Endothelial cell of umbilical vein (primary cell): ENCODE data around the gene ARID1B. TPM values are rescaled to one million over a fixed set of nuclear protein-coding genes. Genes with fewer than 3 reads are reported as not detected.

Experiments
- BruUV-seq: library from RNA; stranded (reverse); fragments of 400-500 nt; replicated peaks from 2 replicates; lab custom pipeline; 2021; lab: Mats Ljungman, UMichigan
- CTCF ChIA-PET: fragments of 300-600, 350-600 bp; sonication (Branson Sonifier 250); formaldehyde crosslinking; loops from one replicate; lab custom pipeline; 2021; ENCODE audit warnings: antibody characterized with exemption, inconsistent platforms; lab: Charles Lee
- POLR2A ChIA-PET: fragments of 300-600, 350-600 bp; sonication (Branson Sonifier 250); formaldehyde crosslinking; loops from one replicate; lab custom pipeline; 2021; ENCODE audit warnings: antibody characterized with exemption, inconsistent platforms; lab: Charles Lee
- DNase-seq: peaks from one replicate; pipeline ENCODE4 v3.0.0-alpha.2; 2011; ENCODE audit warnings: low read depth, low spot score
- FAIRE-seq: peaks from 2 replicates; lab custom pipeline; 2011; peaks lifted over from hg19 to GRCh38; lab: Jason Lieb, UNC
- H2AFZ ChIP-seq: 2 replicates; pipeline ENCODE4 v1.6.0; 2012; ENCODE audit warnings: low read depth, low read length, control low read depth, inconsistent platforms
- H3K27ac ChIP-seq: 2 replicates; pipeline ENCODE4 v1.5.1; 2011; ENCODE audit warnings: low read depth, mild to moderate bottlenecking, control low read depth, low read length, moderate library complexity; ENCODE audit not compliant: insufficient read depth
- H3K27me3 ChIP-seq, 2 experiments: 2 replicates each; pipeline versions ENCODE4 v1.6.0 to v1.6.1; 2011; ENCODE audit warnings: low read length in 2 of 2, mixed read lengths in 1 of 2; ENCODE audit not compliant: control insufficient read depth in 2 of 2, insufficient read depth in 2 of 2
- H3K36me3 ChIP-seq, 2 experiments: 2 replicates in 1 of 2; 3 replicates in 1 of 2; pipeline ENCODE4 v1.5.1; 2011; ENCODE audit warnings: low read length in 2 of 2, mild to moderate bottlenecking in 1 of 2, moderate library complexity in 1 of 2; ENCODE audit not compliant: control insufficient read depth in 2 of 2, insufficient read depth in 2 of 2; ENCODE audit errors: extremely low read depth in 1 of 2
- H3K4me1 ChIP-seq: 3 replicates; pipeline ENCODE4 v1.5.1; 2011; ENCODE audit warnings: mild to moderate bottlenecking, low read length; ENCODE audit not compliant: control insufficient read depth, insufficient read depth; ENCODE audit errors: extremely low read depth
- H3K4me2 ChIP-seq: 2 replicates; pipeline ENCODE4 v1.6.1; 2011; ENCODE audit warnings: low read length, control low read depth, mixed read lengths; ENCODE audit not compliant: insufficient read depth
- H3K4me3 ChIP-seq, 3 experiments: fragments of 200-600 bp in 1 of 3; sonication (generic), shearing (Covaris generic) in 1 of 3; replicated peaks in 1 of 3; 2 replicates each; pipeline ENCODE4 v1.5.1; 2011 to 2016; ENCODE audit warnings: control low read depth in 3 of 3, low read length in 3 of 3, mild to moderate bottlenecking in 2 of 3, inconsistent platforms in 1 of 3, low read depth in 1 of 3, moderate library complexity in 1 of 3; ENCODE audit not compliant: insufficient read depth in 1 of 3
- H3K79me2 ChIP-seq: 2 replicates; pipeline ENCODE4 v1.6.0; 2012; ENCODE audit warnings: low read length, inconsistent platforms; ENCODE audit not compliant: control insufficient read depth, insufficient read depth
- H3K9ac ChIP-seq: replicated peaks from 2 replicates; pipeline ENCODE3; 2011; ENCODE audit warnings: low read length, control low read depth; ENCODE audit not compliant: insufficient read depth; ENCODE audit errors: extremely low read depth
- H3K9me1 ChIP-seq: replicated peaks from 3 replicates; pipeline ENCODE4 v1.6.0; 2011; ENCODE audit warnings: mild to moderate bottlenecking, low read length; ENCODE audit not compliant: control insufficient read depth, insufficient read depth; ENCODE audit errors: extremely low read depth
- H3K9me3 ChIP-seq: replicated peaks from 2 replicates; pipeline ENCODE4 v1.5.1; 2012; ENCODE audit warnings: low read length, inconsistent platforms; ENCODE audit not compliant: control insufficient read depth, insufficient read depth
- H4K20me1 ChIP-seq: replicated peaks from 2 replicates; pipeline ENCODE3; 2011; ENCODE audit warnings: mild to moderate bottlenecking, low read length; ENCODE audit not compliant: control insufficient read depth, insufficient read depth; ENCODE audit errors: extremely low read depth
- EZH2 ChIP-seq: IDR thresholded peaks from 2 replicates; pipeline ENCODE4 v1.6.1; 2012; ENCODE audit warnings: borderline replicate concordance, low read depth, mild to moderate bottlenecking, moderate library complexity, low read length, inconsistent platforms; ENCODE audit not compliant: severe bottlenecking
- FOS ChIP-seq: IDR thresholded peaks from 2 replicates; pipeline ENCODE4 v1.6.1; 2011; ENCODE audit warnings: mild to moderate bottlenecking, low read length, moderate library complexity, borderline replicate concordance; ENCODE audit not compliant: insufficient read depth
- GATA2 ChIP-seq: IDR thresholded peaks from 2 replicates; pipeline ENCODE4 v1.7.0; 2011; ENCODE audit warnings: low read depth, mild to moderate bottlenecking, moderate library complexity, mixed read lengths, low read length; ENCODE audit not compliant: insufficient read length, insufficient read depth
- JUN ChIP-seq: IDR thresholded peaks from 2 replicates; pipeline ENCODE4 v1.6.1; 2011; ENCODE audit warnings: borderline replicate concordance, low read depth; ENCODE audit not compliant: insufficient read length, insufficient read depth
- MYC ChIP-seq: IDR thresholded peaks from one replicate; pipeline ENCODE4 v1.6.1; 2011; ENCODE audit warnings: mild to moderate bottlenecking, low read depth, low read length
- POLR2A ChIP-seq: IDR thresholded peaks from 2 replicates; pipeline ENCODE4 v1.6.1; 2012; ENCODE audit warnings: low read depth, mild to moderate bottlenecking, control low read depth, low read length
- POLR2AphosphoS5 ChIP-seq: IDR thresholded peaks from 2 replicates; pipeline ENCODE4 v1.6.1; 2012; ENCODE audit warnings: low read depth, mild to moderate bottlenecking, control low read depth, low read length, moderate library complexity; ENCODE audit not compliant: insufficient read depth
- dilution Hi-C: fragments of 300-500 bp; cut with MboI; formaldehyde crosslinking; loops from one replicate; pipeline ENCODE4 v1.15.0; 2019; ENCODE audit warnings: low sequenced_read_pairs; ENCODE audit not compliant: extremely low pct_ligation_motif_present
- intact Hi-C: fragments of 100-400 bp; cut with micrococcal nuclease; formaldehyde crosslinking; loops from one replicate; pipeline ENCODE4 v1.10.0; 2022
- polyA plus RNA-seq, 4 experiments: library from polyadenylated mRNA; depleted of rRNA in 3 of 4; stranded (reverse) in 3 of 4; unstranded in 1 of 4; fragments of >200 nt; gene quantifications; 2 replicates each; pipeline versions ENCODE4 v1.2.1 to v1.2.3, GENCODE V29; 2011 to 2012; ENCODE audit warnings: missing spikeins in 1 of 4
- total RNA-seq: library from RNA; stranded (reverse); gene quantifications from 2 replicates; pipeline ENCODE4 v1.2.3, GENCODE V29; 2021
- TF ChIP-seq, protein P1 (sequence below), 2 donors: IDR thresholded peaks; 1 replicate in 1 of 2; 2 replicates in 1 of 2; pipeline ENCODE4 v1.5.1; 2011; ENCODE audit warnings: low read length in 2 of 2, mild to moderate bottlenecking in 2 of 2, moderate library complexity in 2 of 2, control low read depth in 1 of 2, inconsistent platforms in 1 of 2, low read depth in 1 of 2; ENCODE audit not compliant: insufficient read depth in 1 of 2; ENCODE audit errors: extremely low read depth in 1 of 2
- TF ChIP-seq, protein P2 (sequence below): IDR thresholded peaks from 2 replicates; pipeline ENCODE4 v1.6.1; 2011; ENCODE audit not compliant: insufficient read depth, insufficient read length

Gene ARID1B
- total and polyA plus RNA-seq, 2 donors (not counting 3 experiments of a cell fraction or from before 2014, with no cell fraction given) = 21.8 to 89.5 TPM

DNA sequence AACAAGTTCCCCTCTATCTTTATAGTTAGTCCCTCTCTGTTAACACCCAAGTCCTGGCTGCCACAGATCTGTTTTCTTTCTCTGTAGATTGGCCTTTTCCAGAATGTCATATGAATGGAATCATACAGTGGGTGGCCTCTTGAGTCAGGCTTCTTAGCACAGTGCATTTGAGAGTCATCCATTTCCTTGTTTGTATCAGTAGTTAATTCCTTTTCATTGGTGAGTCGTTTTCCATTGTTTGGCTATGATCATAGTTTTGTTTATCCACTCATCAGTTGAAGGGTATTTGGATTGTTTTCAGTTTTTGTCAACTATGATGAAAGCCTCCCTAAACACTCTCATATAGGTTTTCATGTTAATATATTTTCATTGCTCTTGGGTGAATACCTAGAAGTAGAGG, 248.3 kb downstream of the ARID1B start:
- dilution Hi-C loops (no loop called here), intact Hi-C loops (no loop called here)
- CTCF ChIA-PET = no interaction called here
- H3K4me3 ChIP-seq = no peak overlapping the region
- no peaks in the 10 kb centered on the region for H3K27me3 ChIP-seq
- DNase-seq (no peak), FAIRE-seq (no peak)
- TF ChIP-seq JUN = no peak
- no peak for TF ChIP-seq POLR2A
- no peak for TF ChIP-seq FOS
- no peak for TF ChIP-seq MYC
- TF ChIP-seq, protein P1, sequence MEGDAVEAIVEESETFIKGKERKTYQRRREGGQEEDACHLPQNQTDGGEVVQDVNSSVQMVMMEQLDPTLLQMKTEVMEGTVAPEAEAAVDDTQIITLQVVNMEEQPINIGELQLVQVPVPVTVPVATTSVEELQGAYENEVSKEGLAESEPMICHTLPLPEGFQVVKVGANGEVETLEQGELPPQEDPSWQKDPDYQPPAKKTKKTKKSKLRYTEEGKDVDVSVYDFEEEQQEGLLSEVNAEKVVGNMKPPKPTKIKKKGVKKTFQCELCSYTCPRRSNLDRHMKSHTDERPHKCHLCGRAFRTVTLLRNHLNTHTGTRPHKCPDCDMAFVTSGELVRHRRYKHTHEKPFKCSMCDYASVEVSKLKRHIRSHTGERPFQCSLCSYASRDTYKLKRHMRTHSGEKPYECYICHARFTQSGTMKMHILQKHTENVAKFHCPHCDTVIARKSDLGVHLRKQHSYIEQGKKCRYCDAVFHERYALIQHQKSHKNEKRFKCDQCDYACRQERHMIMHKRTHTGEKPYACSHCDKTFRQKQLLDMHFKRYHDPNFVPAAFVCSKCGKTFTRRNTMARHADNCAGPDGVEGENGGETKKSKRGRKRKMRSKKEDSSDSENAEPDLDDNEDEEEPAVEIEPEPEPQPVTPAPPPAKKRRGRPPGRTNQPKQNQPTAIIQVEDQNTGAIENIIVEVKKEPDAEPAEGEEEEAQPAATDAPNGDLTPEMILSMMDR (IDR thresholded peaks at IDR 0.05; ENCODE audit: extremely low read depth in 1 of 2, insufficient read depth in 1 of 2, low read depth in 1 of 2, low read length in 2 of 2) = no peak
- TF ChIP-seq POLR2AphosphoS5 = no peak
- TF ChIP-seq EZH2 = no peak
- no peak for TF ChIP-seq GATA2
- TF ChIP-seq, protein P2, sequence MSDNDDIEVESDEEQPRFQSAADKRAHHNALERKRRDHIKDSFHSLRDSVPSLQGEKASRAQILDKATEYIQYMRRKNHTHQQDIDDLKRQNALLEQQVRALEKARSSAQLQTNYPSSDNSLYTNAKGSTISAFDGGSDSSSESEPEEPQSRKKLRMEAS = no peak
- H3K9me1 ChIP-seq = no peaks in the 10 kb centered on the region
- no peaks in the 10 kb centered on the region for H4K20me1 ChIP-seq
- H3K79me2 ChIP-seq = peaks cover 33% of the 10 kb centered on the region
- POLR2A ChIA-PET = no interaction called here
- no peak overlapping the region for H3K4me2 ChIP-seq
- H3K9ac ChIP-seq = no peak overlapping the region
- BruUV-seq = no TSS peak
- no peak overlapping the region for H2AFZ ChIP-seq
- H3K36me3 ChIP-seq = no peaks in the 10 kb centered on the region
- peaks cover 10% of the 10 kb centered on the region for H3K4me1 ChIP-seq
- no peak overlapping the region for H3K27ac ChIP-seq
- no peaks in the 10 kb centered on the region for H3K9me3 ChIP-seq
